K562 (cell line): ENCODE measurements around the gene ARMCX6. TPM values are rescaled to one million over a fixed set of nuclear protein-coding genes. Genes with fewer than 3 reads are reported as not detected.

Experiments used
- ARID3B ChIP-seq: fragments of 250-450 bp; sonication (Bioruptor Pico); IDR thresholded peaks from 2 replicates; pipeline ENCODE4 v1.4.0; 2020; ENCODE audit warnings: borderline replicate concordance
- DPF2 ChIP-seq: fragments of 450-650 bp; IDR thresholded peaks from 2 replicates; pipeline ENCODE4 v1.6.1; 2016
- ETV5 ChIP-seq: sonication (generic); formaldehyde crosslinking; IDR thresholded peaks from 2 replicates; pipeline ENCODE4 v1.4.0; 2020; ENCODE audit warnings: low read depth, mild to moderate bottlenecking, missing genetic modification reagents
- FOXP4 ChIP-seq: sonication (generic); formaldehyde crosslinking; IDR thresholded peaks from 2 replicates; pipeline ENCODE4 v1.8.0; 2022; ENCODE audit warnings: mild to moderate bottlenecking, missing genetic modification reagents, borderline replicate concordance
- JUND ChIP-seq, 2 experiments: IDR thresholded peaks; 2 replicates in 1 of 2; 3 replicates in 1 of 2; pipeline ENCODE4 v1.6.1; 2011; ENCODE audit warnings: borderline replicate concordance in 2 of 2, low read depth in 2 of 2, low read length in 2 of 2, improper control_type of control experiment in 1 of 2, missing biosample characterization in 1 of 2, missing genetic modification characterization in 1 of 2, missing genetic modification reagents in 1 of 2
- MAX ChIP-seq: sonication (generic); formaldehyde crosslinking; IDR thresholded peaks from 2 replicates; pipeline ENCODE4 v1.9.0; 2022; ENCODE audit warnings: mild to moderate bottlenecking, missing genetic modification reagents
- MLLT1 ChIP-seq, 2 experiments: fragments of 450-650 bp; IDR thresholded peaks; 2 replicates each; pipeline ENCODE4 v1.6.1; 2016
- MXD1 ChIP-seq: fragments of 250-450 bp; sonication (Bioruptor Pico); IDR thresholded peaks from 2 replicates; pipeline ENCODE4 v1.8.0; 2021; ENCODE audit warnings: borderline replicate concordance, mild to moderate bottlenecking, moderate library complexity; ENCODE audit not compliant: poor library complexity, severe bottlenecking
- PTTG1 ChIP-seq: fragments of 450-650 bp; IDR thresholded peaks from 2 replicates; pipeline ENCODE4 v1.6.1; 2016; ENCODE audit warnings: low read depth, mild to moderate bottlenecking, missing genetic modification characterization, missing compliant biosample characterization
- REST ChIP-seq, 2 experiments: fragments of 450-650 bp; formaldehyde crosslinking in 1 of 2; IDR thresholded peaks; 2 replicates each; pipeline versions ENCODE4 v1.4.0 to v1.6.1; 2014 to 2020; ENCODE audit warnings: mild to moderate bottlenecking in 2 of 2, borderline replicate concordance in 1 of 2, low read depth in 1 of 2
- TARDBP ChIP-seq: fragments of 450-650 bp; IDR thresholded peaks from 2 replicates; pipeline ENCODE4 v1.6.1; 2016
- ZBTB7A ChIP-seq: IDR thresholded peaks from 2 replicates; pipeline ENCODE4 v1.6.1; 2011; ENCODE audit warnings: low read depth, mild to moderate bottlenecking, low read length, moderate library complexity, borderline replicate concordance; ENCODE audit not compliant: control insufficient read depth
- polyA plus RNA-seq, 8 experiments: library from polyadenylated mRNA; depleted of rRNA in 4 of 8; stranded (reverse) in 5 of 8; unstranded in 3 of 8; fragments of >200 nt; fragmentation: Nextera tagmentation in 2 of 8; fragmentation: Illumina TruSeq in 1 of 8; extraction: Ambion mirVana in 2 of 8; extraction: Trizol in 1 of 8; gene quantifications; 2 replicates each; pipeline versions ENCODE4 v1.2.1 to v1.2.3, GENCODE V29; 2011 to 2014; ENCODE audit warnings: inconsistent platforms in 1 of 8, missing spikeins in 1 of 8
- total RNA-seq, 7 experiments: library from RNA; depleted of rRNA in 6 of 7; stranded (reverse); fragments of >200 nt in 6 of 7; fragmentation: Illumina TruSeq in 2 of 7; extraction: Trizol in 2 of 7; gene quantifications; 2 replicates each; pipeline versions ENCODE4 v1.2.1 to v1.2.3, GENCODE V29; 2011 to 2021; ENCODE audit warnings: low replicate concordance in 1 of 7

Gene ARMCX6
- total and polyA plus RNA-seq, 9 of the 15 experiments (the other 6 are each of a cell fraction or from before 2014, with no cell fraction given), result 15.4 to 41.2 (median 24.6) TPM

GRCh38 chrX:101619364-101619763 lies 1.6 kb upstream of the ARMCX6 start (continued):
- TF ChIP-seq PTTG1 (tag) (no peak), MLLT1 (IDR thresholded peaks at IDR 0.05) (no peak), TARDBP (no peak), REST (IDR thresholded peaks at IDR 0.05; ENCODE audit: borderline replicate concordance) (no peak), REST (CRISPR knock-in tag; IDR thresholded peaks at IDR 0.05; ENCODE audit: low read depth) (no peak), DPF2 (0 out of 2 replicates have a peak, but pooled peaks have one; percentile 17), ZBTB7A (peak; percentile 49; the same call in 1 of the 2 replicates), MXD1 (CRISPR knock-in tag) (no peak), MAX (CRISPR knock-in tag) (no peak), FOXP4 (CRISPR knock-in tag) (no peak), ETV5 (CRISPR knock-in tag) (no peak), JUND (IDR thresholded peaks at IDR 0.05; ENCODE audit: borderline replicate concordance, low read depth, low read length) (peak; percentile 38; the same call in 1 of the 2 replicates), JUND (tag; IDR thresholded peaks at IDR 0.05; ENCODE audit: borderline replicate concordance, low read depth, low read length) (peak; percentile 21; the same call in 1 of the 3 replicates), ARID3B (CRISPR knock-in tag) (no peak)
